ENCODE measurements around the gene CBX7. TPM values are rescaled to one million over a fixed set of nuclear protein-coding genes. Genes with fewer than 3 reads are reported as not detected.
A peak's percentile ranks its signal among the peaks of the same experiment; 100 is the strongest.
"Not testable (repeated sequence)": the region's sequence is repeated elsewhere in the genome, so short reads cannot be mapped to it uniquely, and the experiment has no call there.

CBX7 gene
- total RNA-seq, 1 donor from 2014 or later = 13.2 TPM

DNA sequence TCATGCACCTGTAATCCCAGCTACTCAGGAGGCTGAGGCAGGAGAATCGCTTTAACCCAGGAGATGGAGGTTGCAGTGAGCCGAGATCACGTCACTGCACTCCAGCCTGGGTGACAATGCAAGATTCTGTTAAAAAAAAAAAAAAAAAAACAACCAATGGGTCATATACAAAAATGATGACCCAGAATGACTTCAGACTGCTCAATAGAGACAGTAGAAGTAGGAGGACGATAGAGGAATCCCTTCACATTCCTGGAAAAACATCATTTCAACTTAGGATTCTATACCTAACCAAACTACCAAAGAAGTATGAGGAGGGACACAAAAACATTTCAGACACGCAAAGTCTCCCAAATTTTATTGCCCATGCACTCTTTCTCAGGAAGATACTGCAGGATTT is 14.1 kb upstream of the CBX7 start:
- no peaks in the 10 kb centered on the region for H3K27me3 Mint-ChIP-seq (ENCODE audit: low read depth)
- no peak overlapping the region for H3K27ac Mint-ChIP-seq
- TF ChIP-seq, protein P1, sequence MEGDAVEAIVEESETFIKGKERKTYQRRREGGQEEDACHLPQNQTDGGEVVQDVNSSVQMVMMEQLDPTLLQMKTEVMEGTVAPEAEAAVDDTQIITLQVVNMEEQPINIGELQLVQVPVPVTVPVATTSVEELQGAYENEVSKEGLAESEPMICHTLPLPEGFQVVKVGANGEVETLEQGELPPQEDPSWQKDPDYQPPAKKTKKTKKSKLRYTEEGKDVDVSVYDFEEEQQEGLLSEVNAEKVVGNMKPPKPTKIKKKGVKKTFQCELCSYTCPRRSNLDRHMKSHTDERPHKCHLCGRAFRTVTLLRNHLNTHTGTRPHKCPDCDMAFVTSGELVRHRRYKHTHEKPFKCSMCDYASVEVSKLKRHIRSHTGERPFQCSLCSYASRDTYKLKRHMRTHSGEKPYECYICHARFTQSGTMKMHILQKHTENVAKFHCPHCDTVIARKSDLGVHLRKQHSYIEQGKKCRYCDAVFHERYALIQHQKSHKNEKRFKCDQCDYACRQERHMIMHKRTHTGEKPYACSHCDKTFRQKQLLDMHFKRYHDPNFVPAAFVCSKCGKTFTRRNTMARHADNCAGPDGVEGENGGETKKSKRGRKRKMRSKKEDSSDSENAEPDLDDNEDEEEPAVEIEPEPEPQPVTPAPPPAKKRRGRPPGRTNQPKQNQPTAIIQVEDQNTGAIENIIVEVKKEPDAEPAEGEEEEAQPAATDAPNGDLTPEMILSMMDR (IDR thresholded peaks at IDR 0.05; ENCODE audit: unreplicated experiment) = no peak
- DNase-seq (ENCODE audit: low spot score in 2 of 2, unreplicated experiment in 2 of 2) = no peak
- no peaks in the 10 kb centered on the region for H3K36me3 Mint-ChIP-seq
- H3K4me3 Mint-ChIP-seq = no peak overlapping the region
- peaks cover 5% of the 10 kb centered on the region for H3K4me1 Mint-ChIP-seq
- no peaks in the 10 kb centered on the region for H3K9me3 Mint-ChIP-seq

DNA sequence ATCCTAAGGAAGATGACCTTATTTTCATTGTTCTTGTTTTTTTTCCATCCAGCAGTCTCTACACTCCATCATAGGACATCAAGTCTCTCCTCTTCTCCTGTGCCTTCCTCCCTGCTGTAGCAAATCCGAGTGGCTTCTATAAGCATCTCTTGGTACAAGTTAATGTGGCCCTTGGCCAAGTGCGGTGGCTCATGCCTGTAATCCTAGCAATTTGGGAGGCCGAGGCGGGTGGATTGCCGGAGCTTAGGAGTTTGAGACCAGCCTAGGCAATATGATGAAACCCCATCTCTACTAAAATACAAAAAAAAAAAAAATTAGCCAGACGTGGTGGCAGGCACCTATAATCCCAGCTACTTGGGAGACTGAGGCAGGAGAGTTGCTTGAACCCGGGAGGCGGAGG is 3.6 kb upstream of the CBX7 start:
- not testable (repeated sequence) for H3K4me3 Mint-ChIP-seq, H3K36me3 Mint-ChIP-seq
- peaks cover 30% of the 10 kb centered on the region for H3K27me3 Mint-ChIP-seq (ENCODE audit: low read depth)

DNA sequence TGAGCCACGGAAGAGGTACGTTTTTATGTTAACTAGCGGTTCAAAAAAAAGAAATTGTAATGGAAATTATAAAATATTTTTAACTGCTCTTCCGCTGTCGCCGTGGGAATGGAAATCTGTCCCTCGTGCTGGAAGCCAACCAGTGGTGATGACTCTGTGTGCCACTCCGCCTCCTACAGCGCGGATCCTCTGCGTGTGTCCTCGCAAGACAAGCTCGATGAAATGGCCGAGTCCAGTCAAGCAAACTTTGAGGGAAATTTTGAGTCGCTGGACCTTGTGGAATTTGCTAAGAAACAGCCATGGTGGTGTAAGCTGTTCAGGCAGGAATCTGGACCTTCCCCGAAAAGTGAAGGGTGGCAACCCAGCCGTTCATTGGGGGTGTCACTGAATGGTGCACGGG is 2.9 kb upstream of the CBX7 start:
- DNase-seq (ENCODE audit: low spot score in 2 of 2, unreplicated experiment in 2 of 2) = no peak
- no peaks in the 10 kb centered on the region for H3K36me3 Mint-ChIP-seq

More for the DNA sequence above, 3.6 kb upstream of the CBX7 start:
- H3K9me3 Mint-ChIP-seq; H3K27ac Mint-ChIP-seq; H3K4me1 Mint-ChIP-seq; DNase-seq (ENCODE audit: low spot score in 2 of 2, unreplicated experiment in 2 of 2): not testable (repeated sequence)

DNA sequence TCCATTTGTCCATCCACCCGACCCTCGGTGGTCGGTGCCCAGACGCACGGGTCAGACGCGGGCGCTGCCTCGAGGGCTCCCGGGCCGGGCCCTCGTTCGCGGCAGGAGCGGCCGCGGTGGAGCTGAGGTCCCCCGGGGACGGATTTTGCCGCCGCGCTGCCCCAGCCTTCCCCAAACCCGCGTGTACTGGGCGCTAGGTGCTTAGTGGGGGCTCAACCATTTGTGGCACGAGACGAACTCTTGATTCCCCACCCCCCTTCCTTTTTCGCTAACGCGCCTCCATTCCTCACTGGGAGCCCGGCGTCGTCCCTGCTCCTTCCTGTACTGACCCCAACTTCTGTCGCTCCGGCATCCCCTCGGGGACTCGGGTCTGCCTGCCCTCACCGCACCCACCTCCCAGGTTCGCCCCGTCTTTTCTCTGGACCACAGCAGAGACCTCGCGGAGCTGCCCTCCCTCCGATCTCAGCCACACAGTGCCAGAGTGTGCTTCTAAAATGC is 789 bp upstream of the CBX7 start:
- TF ChIP-seq, protein P1 (IDR thresholded peaks at IDR 0.05; ENCODE audit: unreplicated experiment) = no peak
- no peaks in the 10 kb centered on the region for H3K36me3 Mint-ChIP-seq
- no peaks in the 10 kb centered on the region for H3K9me3 Mint-ChIP-seq
- peaks cover 7% of the 10 kb centered on the region for H3K4me1 Mint-ChIP-seq
- H3K27ac Mint-ChIP-seq = peak overlapping the region; percentile 65
- no peak for DNase-seq (ENCODE audit: low spot score in 2 of 2, unreplicated experiment in 2 of 2)
- peak overlapping the region; percentile 73 for H3K4me3 Mint-ChIP-seq
- H3K27me3 Mint-ChIP-seq (ENCODE audit: low read depth) = peaks cover 30% of the 10 kb centered on the region

More for the DNA sequence above, 2.9 kb upstream of the CBX7 start:
- Mint-ChIP-seq H3K4me1 (peaks cover 7% of the 10 kb centered on the region), H3K4me3 (no peak overlapping the region), H3K27me3 (ENCODE audit: low read depth) (peaks cover 30% of the 10 kb centered on the region), H3K27ac (no peak overlapping the region), H3K9me3 (no peaks in the 10 kb centered on the region)
- TF ChIP-seq, protein P1 (IDR thresholded peaks at IDR 0.05; ENCODE audit: unreplicated experiment) = no peak

DNA sequence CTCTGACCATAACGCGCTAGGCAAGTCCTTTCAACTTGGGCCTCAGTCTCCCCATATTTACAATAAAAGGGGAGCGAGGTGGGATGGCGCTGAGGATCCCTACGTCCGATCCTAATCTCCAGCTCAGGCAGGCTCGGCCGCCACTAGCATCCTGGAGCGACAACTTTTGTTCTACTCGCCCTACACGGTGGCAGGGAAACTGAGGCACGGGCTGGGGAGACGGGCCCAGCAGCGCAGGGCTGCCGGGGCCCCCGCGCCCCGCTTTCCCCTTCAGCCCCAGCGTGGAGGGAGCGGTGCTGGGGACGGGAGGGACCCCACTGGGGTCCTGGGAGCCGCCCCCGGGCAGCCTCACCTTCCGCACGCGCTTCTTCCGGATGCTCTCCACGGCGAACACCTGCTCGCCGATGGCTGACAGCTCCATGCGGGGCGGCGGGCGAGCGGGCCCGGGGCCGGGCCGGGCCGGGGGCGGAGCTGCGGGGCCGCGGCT is 413 bp downstream of the CBX7 start:
- no peak overlapping the region for H3K27ac Mint-ChIP-seq
- H3K36me3 Mint-ChIP-seq = no peaks in the 10 kb centered on the region
- H3K4me3 Mint-ChIP-seq = peak overlapping the region; percentile 56
- peaks cover 7% of the 10 kb centered on the region for H3K4me1 Mint-ChIP-seq
- H3K9me3 Mint-ChIP-seq = no peaks in the 10 kb centered on the region
- H3K27me3 Mint-ChIP-seq (ENCODE audit: low read depth) = peaks cover 28% of the 10 kb centered on the region
- no peak for DNase-seq (ENCODE audit: low spot score in 2 of 2, unreplicated experiment in 2 of 2)
- TF ChIP-seq, protein P1 (IDR thresholded peaks at IDR 0.05; ENCODE audit: unreplicated experiment) = no peak

DNA sequence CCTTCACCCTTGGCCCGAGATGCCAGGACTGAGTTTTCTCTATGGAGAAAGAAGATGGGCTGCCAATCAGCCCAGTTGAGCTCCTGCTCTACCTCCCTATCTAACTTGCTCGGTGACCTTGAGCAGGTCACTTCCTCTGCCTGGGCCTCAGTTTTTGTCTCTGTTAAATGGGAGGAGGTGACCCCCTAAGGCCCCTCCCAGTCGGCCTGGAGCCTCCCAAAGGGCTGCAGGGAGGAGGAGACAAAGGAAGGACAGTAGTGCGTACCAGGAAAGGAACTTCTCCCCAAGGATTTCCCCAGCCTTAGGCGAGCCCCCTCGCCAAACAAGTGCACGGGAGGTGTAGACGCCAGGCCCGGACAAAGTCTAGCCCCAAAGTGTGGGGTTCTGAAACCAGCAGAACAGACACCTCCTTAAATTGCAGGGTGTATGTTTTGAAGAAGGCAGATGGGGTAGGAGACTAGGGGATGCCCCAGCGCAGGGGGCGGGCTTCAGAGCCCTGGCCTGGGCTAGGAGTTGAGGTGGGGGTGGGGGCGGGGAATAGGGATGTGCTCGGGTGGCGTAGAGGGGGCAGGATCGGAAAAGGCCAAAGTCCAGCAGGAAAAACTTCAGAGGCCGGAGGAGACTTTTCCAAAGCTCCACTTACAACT is 1.0 kb downstream of the CBX7 start:
- peaks cover 28% of the 10 kb centered on the region for H3K27me3 Mint-ChIP-seq (ENCODE audit: low read depth)
- peaks cover 7% of the 10 kb centered on the region for H3K4me1 Mint-ChIP-seq
- DNase-seq (ENCODE audit: low spot score in 2 of 2, unreplicated experiment in 2 of 2) = no peak
- peak overlapping the region; percentile 56 for H3K4me3 Mint-ChIP-seq
- no peaks in the 10 kb centered on the region for H3K36me3 Mint-ChIP-seq
- TF ChIP-seq, protein P1 (IDR thresholded peaks at IDR 0.05; ENCODE audit: unreplicated experiment) = no peak
- H3K27ac Mint-ChIP-seq = no peak overlapping the region
- no peaks in the 10 kb centered on the region for H3K9me3 Mint-ChIP-seq
